ENCODE measurements around the gene ZNF836. TPM values are rescaled to one million over a fixed set of nuclear protein-coding genes. Genes with fewer than 3 reads are reported as not detected.

Gene ZNF836
- polyA plus RNA-seq, 2 of the 4 experiments (the other 2 are of a cell fraction), result 0.81 to 0.85 TPM

DNA sequence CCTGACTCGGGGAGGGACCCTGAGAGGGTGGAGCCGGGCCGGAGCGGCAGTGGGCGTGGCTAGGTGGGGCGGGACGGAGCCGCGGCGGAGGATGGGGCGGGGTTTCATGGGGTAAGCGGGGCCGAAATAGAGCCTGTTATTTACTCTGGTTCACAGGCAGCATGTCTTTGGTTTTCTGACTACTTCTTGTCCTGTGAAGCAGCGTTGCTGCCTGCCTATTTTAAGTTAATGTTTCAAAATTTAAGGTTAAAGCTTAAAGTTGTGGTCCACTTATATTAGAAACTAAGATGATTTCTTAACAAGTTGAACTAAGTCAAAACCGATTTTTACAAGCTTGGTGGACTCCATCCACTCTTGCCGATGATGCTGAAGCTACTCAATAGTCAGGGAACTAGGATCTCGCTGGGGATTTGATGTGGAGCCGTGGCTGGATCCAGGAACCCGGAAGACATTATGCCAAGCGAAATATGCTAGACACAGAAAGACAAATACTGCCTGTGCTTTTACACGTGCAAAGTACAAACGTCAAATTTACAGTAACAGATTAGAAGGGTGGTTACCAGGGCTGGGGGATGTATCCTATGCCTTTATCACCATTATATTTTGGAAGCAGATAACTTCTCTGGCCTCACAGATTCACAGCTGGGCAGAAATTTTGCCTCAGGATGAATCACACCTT is 31.2 kb downstream of the ZNF836 start:
- Histone ChIP-seq H3K4me1 (no peaks in the 10 kb centered on the region), H3K4me3 (peak overlapping the region; percentile 64), H3K27ac (no peak overlapping the region), H3K9me3 (peaks cover 91% of the 10 kb centered on the region), H3K4me2 (peak overlapping the region; percentile 80)
- ChIA-PET CTCF (interaction anchor here (0.6 to 1.6 kb wide), 3 partner anchors 12 to 369 kb away, joined by 3 to 5 read pairs (median 5); no protein-coding TSS in a partner anchor), POLR2A (no interaction called here)
- FAIRE-seq, result no peak
- no peak for DNase-seq (ENCODE audit: low read depth in 1 of 2, low spot score in 1 of 2)
- TF ChIP-seq JUN (IDR thresholded peaks at IDR 0.05), result no peak
- TF ChIP-seq ZC3H11A (IDR thresholded peaks at IDR 0.05), result no peak
- TF ChIP-seq, protein P1, sequence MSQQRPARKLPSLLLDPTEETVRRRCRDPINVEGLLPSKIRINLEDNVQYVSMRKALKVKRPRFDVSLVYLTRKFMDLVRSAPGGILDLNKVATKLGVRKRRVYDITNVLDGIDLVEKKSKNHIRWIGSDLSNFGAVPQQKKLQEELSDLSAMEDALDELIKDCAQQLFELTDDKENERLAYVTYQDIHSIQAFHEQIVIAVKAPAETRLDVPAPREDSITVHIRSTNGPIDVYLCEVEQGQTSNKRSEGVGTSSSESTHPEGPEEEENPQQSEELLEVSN (IDR thresholded peaks at IDR 0.05; ENCODE audit: borderline replicate concordance, low read depth), result no peak
- no peak for TF ChIP-seq HOXB5 (CRISPR knock-in tag; IDR thresholded peaks at IDR 0.05)
- TF ChIP-seq NFE2L2 (conservative IDR thresholded peaks at IDR 0.05; ENCODE audit: low read length), result no peak
- TF ChIP-seq FOSB (CRISPR knock-in tag; IDR thresholded peaks at IDR 0.05), result no peak
- no peak for TF ChIP-seq RARB (CRISPR knock-in tag; IDR thresholded peaks at IDR 0.05)
- no peak for TF ChIP-seq CBX2 (IDR thresholded peaks at IDR 0.05; ENCODE audit: borderline replicate concordance, low read depth)
- peak in 1 of 2 experiments; percentile 97; a peak in 3 of 6 replicates for ATAC-seq
- WGBS (ENCODE audit: missing lambda C conversion rate), result 13% methylated on average over 21 of the region's 22 CpGs

DNA sequence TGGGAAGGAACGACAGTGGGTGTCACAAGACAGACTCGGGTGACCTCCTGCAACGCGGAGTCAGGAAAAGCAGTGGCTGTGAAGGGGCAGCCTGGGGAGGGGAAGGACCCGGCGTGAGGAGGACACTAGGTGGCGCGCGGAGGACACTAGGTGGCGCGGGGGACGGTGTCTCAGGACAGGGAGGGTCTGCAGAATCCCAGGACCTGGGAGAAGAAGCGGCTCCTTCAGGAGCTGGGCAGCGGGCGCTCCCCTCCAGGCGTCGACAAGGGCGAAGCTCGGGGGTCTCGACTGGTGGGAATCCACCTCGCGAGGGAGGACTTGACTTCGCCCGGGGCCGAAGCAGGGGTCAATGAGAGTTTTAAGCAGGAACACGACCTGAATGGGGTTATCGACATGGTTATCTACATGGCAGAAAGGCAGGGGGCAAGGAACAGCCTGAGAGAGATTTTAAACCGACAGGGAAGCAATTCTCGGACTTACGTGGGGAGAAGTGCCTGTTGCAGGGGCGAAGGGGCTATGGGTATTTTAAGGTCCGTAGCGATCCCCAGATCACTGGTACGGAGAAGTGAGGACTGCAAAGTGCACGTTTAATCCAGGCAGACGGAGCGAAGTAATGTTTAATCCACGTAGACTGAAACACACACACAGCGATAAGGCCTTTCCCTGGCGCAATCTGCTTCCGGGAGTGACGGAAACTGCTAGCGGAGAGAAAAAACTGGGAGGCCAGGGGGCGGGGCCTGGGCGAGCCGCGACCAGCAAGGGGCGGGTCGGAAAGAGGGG is 32.0 kb downstream of the ZNF836 start, which contains the start of gene ZNF616:
Gene ZNF616, minus strand, starts transcription at position 687 of the 780 bp plus-strand sequence. CDS start 9,426 bp downstream, outside the sequence.
- FAIRE-seq, result no peak
- no peaks in the 10 kb centered on the region for H3K4me1 ChIP-seq
- WGBS (ENCODE audit: missing lambda C conversion rate), result 4% methylated on average over 46 of the region's 49 CpGs
- peak within 1 kb of the TSS; percentile 64 for H3K4me3 ChIP-seq
- DNase-seq (ENCODE audit: low read depth in 1 of 2, low spot score in 1 of 2), result peak; percentile 60 to 88
- H3K9me3 ChIP-seq, result peaks cover 89% of the 10 kb centered on the region
- peak within 1 kb of the TSS; percentile 80 for H3K4me2 ChIP-seq
- H3K27ac ChIP-seq, result peak within 1 kb of the TSS; percentile 65 to 72
- CTCF ChIA-PET, result interaction anchor here (0.5 to 1.9 kb wide), 6 partner anchors 11 to 171 kb away, joined by 3 to 4 read pairs (median 3); no protein-coding TSS in a partner anchor
- POLR2A ChIA-PET, result no interaction called here
- peak; percentile 95 for ATAC-seq
- TF ChIP-seq, protein P1 (IDR thresholded peaks at IDR 0.05; ENCODE audit: borderline replicate concordance, low read depth), result peak; percentile 26; the same call in 1 of the 2 replicates
- TF ChIP-seq RCOR1 (IDR thresholded peaks at IDR 0.05; ENCODE audit: low read depth, low read length) (no peak), ZFP36 (IDR thresholded peaks at IDR 0.05; ENCODE audit: borderline replicate concordance, partially characterized antibody) (no peak), EHMT2 (IDR thresholded peaks at IDR 0.05; ENCODE audit: low read depth) (no peak), CEBPB (IDR thresholded peaks at IDR 0.05) (no peak), MYC (IDR thresholded peaks at IDR 0.05; ENCODE audit: borderline replicate concordance, low read length) (no peak), MAZ (IDR thresholded peaks at IDR 0.05; ENCODE audit: borderline replicate concordance, low read depth, low read length) (no peak), ESRRA (IDR thresholded peaks at IDR 0.05; ENCODE audit: borderline replicate concordance, low read length) (no peak), FOSB (CRISPR knock-in tag; IDR thresholded peaks at IDR 0.05) (no peak), TFCP2L1 (CRISPR knock-in tag; IDR thresholded peaks at IDR 0.05) (no peak), CHD4 (IDR thresholded peaks at IDR 0.05; ENCODE audit: borderline replicate concordance) (no peak), POLR2AphosphoS2 (conservative IDR thresholded peaks at IDR 0.05; ENCODE audit: low read length) (no peak), HOXB5 (CRISPR knock-in tag; IDR thresholded peaks at IDR 0.05) (no peak), HOXA7 (CRISPR knock-in tag; IDR thresholded peaks at IDR 0.05) (no peak), EHF (CRISPR knock-in tag; IDR thresholded peaks at IDR 0.05) (no peak), POLR2A (IDR thresholded peaks at IDR 0.05; ENCODE audit: low read length) (no peak), ZC3H11A (IDR thresholded peaks at IDR 0.05) (no peak), HDAC2 (IDR thresholded peaks at IDR 0.05) (no peak), MAFK (IDR thresholded peaks at IDR 0.05; ENCODE audit: partially characterized antibody) (no peak), NFE2L2 (conservative IDR thresholded peaks at IDR 0.05; ENCODE audit: low read length) (no peak), RNF2 (IDR thresholded peaks at IDR 0.05; ENCODE audit: borderline replicate concordance, low read depth) (no peak), HEYL (CRISPR knock-in tag; IDR thresholded peaks at IDR 0.05) (no peak)
- TF ChIP-seq, protein P2, sequence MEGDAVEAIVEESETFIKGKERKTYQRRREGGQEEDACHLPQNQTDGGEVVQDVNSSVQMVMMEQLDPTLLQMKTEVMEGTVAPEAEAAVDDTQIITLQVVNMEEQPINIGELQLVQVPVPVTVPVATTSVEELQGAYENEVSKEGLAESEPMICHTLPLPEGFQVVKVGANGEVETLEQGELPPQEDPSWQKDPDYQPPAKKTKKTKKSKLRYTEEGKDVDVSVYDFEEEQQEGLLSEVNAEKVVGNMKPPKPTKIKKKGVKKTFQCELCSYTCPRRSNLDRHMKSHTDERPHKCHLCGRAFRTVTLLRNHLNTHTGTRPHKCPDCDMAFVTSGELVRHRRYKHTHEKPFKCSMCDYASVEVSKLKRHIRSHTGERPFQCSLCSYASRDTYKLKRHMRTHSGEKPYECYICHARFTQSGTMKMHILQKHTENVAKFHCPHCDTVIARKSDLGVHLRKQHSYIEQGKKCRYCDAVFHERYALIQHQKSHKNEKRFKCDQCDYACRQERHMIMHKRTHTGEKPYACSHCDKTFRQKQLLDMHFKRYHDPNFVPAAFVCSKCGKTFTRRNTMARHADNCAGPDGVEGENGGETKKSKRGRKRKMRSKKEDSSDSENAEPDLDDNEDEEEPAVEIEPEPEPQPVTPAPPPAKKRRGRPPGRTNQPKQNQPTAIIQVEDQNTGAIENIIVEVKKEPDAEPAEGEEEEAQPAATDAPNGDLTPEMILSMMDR (IDR thresholded peaks at IDR 0.05), result peak; percentile 31; the same call in 1 of the 3 replicates
- TF ChIP-seq, protein P3, sequence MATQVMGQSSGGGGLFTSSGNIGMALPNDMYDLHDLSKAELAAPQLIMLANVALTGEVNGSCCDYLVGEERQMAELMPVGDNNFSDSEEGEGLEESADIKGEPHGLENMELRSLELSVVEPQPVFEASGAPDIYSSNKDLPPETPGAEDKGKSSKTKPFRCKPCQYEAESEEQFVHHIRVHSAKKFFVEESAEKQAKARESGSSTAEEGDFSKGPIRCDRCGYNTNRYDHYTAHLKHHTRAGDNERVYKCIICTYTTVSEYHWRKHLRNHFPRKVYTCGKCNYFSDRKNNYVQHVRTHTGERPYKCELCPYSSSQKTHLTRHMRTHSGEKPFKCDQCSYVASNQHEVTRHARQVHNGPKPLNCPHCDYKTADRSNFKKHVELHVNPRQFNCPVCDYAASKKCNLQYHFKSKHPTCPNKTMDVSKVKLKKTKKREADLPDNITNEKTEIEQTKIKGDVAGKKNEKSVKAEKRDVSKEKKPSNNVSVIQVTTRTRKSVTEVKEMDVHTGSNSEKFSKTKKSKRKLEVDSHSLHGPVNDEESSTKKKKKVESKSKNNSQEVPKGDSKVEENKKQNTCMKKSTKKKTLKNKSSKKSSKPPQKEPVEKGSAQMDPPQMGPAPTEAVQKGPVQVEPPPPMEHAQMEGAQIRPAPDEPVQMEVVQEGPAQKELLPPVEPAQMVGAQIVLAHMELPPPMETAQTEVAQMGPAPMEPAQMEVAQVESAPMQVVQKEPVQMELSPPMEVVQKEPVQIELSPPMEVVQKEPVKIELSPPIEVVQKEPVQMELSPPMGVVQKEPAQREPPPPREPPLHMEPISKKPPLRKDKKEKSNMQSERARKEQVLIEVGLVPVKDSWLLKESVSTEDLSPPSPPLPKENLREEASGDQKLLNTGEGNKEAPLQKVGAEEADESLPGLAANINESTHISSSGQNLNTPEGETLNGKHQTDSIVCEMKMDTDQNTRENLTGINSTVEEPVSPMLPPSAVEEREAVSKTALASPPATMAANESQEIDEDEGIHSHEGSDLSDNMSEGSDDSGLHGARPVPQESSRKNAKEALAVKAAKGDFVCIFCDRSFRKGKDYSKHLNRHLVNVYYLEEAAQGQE (IDR thresholded peaks at IDR 0.05), result no peak
- TF ChIP-seq, protein P4, sequence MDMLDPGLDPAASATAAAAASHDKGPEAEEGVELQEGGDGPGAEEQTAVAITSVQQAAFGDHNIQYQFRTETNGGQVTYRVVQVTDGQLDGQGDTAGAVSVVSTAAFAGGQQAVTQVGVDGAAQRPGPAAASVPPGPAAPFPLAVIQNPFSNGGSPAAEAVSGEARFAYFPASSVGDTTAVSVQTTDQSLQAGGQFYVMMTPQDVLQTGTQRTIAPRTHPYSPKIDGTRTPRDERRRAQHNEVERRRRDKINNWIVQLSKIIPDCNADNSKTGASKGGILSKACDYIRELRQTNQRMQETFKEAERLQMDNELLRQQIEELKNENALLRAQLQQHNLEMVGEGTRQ (IDR thresholded peaks at IDR 0.05), result no peak

Data from A549 (cell line).